DOHH2 (cell line): ENCODE measurements around the gene ECE1.

Experiments used
- H3F3A ChIP-seq: fragments of 200-600 bp; sonication (generic), shearing (Covaris generic); 2 replicates; pipeline ENCODE4 v1.6.0; 2016; ENCODE audit warnings: antibody characterized with exemption, mild to moderate bottlenecking; ENCODE audit not compliant: control insufficient read depth, insufficient read depth
- H3K27ac ChIP-seq: fragments of 200-600 bp; sonication (generic); 2 replicates; pipeline ENCODE4 v1.5.1; 2014; ENCODE audit warnings: low read depth, mild to moderate bottlenecking, low read length, moderate library complexity
- H3K27me3 ChIP-seq: fragments of 200-600 bp; sonication (generic); 2 replicates; pipeline ENCODE4 v1.6.1; 2014; ENCODE audit warnings: mild to moderate bottlenecking, low read length, mixed read lengths; ENCODE audit not compliant: control insufficient read depth
- H3K36me3 ChIP-seq: fragments of 200-600 bp; sonication (generic); 2 replicates; pipeline ENCODE4 v1.6.1; 2014; ENCODE audit warnings: mild to moderate bottlenecking, low read length, moderate library complexity, mixed read lengths; ENCODE audit not compliant: control insufficient read depth
- H3K4me1 ChIP-seq: fragments of 200-600 bp; sonication (generic); 2 replicates; pipeline ENCODE4 v1.6.1; 2014; ENCODE audit warnings: mild to moderate bottlenecking, low read length, mixed read lengths; ENCODE audit not compliant: control insufficient read depth
- H3K4me2 ChIP-seq: fragments of 200-600 bp; sonication (generic); 2 replicates; pipeline ENCODE4 v1.6.0; 2014; ENCODE audit warnings: mild to moderate bottlenecking, low read length, moderate library complexity
- H3K4me3 ChIP-seq: fragments of 200-600 bp; sonication (generic); 2 replicates; pipeline ENCODE4 v1.5.1; 2014; ENCODE audit warnings: mild to moderate bottlenecking, low read length, mixed read lengths
- H3K79me2 ChIP-seq: fragments of 200-600 bp; sonication (generic); 2 replicates; pipeline ENCODE4 v1.6.1; 2014; ENCODE audit warnings: mild to moderate bottlenecking, low read length, mixed read lengths; ENCODE audit not compliant: control insufficient read depth
- H3K9me2 ChIP-seq: fragments of 200-600 bp; sonication (generic); replicated peaks from 2 replicates; pipeline ENCODE4 v1.6.1; 2014; ENCODE audit warnings: mild to moderate bottlenecking, low read length, mixed read lengths; ENCODE audit not compliant: control insufficient read depth
- H3K9me3 ChIP-seq: fragments of 200-600 bp; sonication (generic); 2 replicates; pipeline ENCODE4 v1.6.1; 2014; ENCODE audit warnings: antibody characterized with exemption, low read length, mixed read lengths; ENCODE audit not compliant: control insufficient read depth, insufficient read depth
- H4K20me1 ChIP-seq: fragments of 200-600 bp; sonication (generic); 2 replicates; pipeline ENCODE4 v1.6.0; 2014; ENCODE audit warnings: low read depth, mild to moderate bottlenecking, antibody characterized with exemption, low read length, moderate library complexity; ENCODE audit not compliant: control insufficient read depth, insufficient read depth
- EZH2phosphoT487 ChIP-seq: fragments of 200-600 bp; sonication (generic); IDR thresholded peaks from 2 replicates; pipeline ENCODE4 v1.6.1; 2017; ENCODE audit warnings: borderline replicate concordance, mild to moderate bottlenecking, antibody characterized with exemption, low read length, moderate library complexity, mixed read lengths
- TF ChIP-seq, protein P1 (sequence below): fragments of 200-600 bp; sonication (generic); IDR thresholded peaks from one replicate; pipeline ENCODE4 v1.5.1; 2014; ENCODE audit warnings: antibody characterized with exemption, mild to moderate bottlenecking, low read depth, low read length; ENCODE audit not compliant: poor library complexity, severe bottlenecking

Gene ECE1

GRCh38 chr1:21257431-21258135, 32.7 kb downstream of the ECE1 start:
- no peaks in the 10 kb centered on the region for H3K79me2 ChIP-seq
- H3K4me3 ChIP-seq = no peak overlapping the region
- peaks cover 4% of the 10 kb centered on the region; the same call in 1 of the 2 replicates for H3K4me1 ChIP-seq
- H3K27me3 ChIP-seq = no peaks in the 10 kb centered on the region
- H4K20me1 ChIP-seq = 0 out of 2 replicates have a peak, but pooled peaks cover 4% of the 10 kb centered on the region
- no peak overlapping the region for H3K27ac ChIP-seq
- no peaks in the 10 kb centered on the region for H3K9me3 ChIP-seq
- H3K9me2 ChIP-seq = no peaks in the 10 kb centered on the region
- H3K4me2 ChIP-seq = no peak overlapping the region
- no peaks in the 10 kb centered on the region for H3F3A ChIP-seq
- no peak for TF ChIP-seq EZH2phosphoT487
- TF ChIP-seq, protein P1, sequence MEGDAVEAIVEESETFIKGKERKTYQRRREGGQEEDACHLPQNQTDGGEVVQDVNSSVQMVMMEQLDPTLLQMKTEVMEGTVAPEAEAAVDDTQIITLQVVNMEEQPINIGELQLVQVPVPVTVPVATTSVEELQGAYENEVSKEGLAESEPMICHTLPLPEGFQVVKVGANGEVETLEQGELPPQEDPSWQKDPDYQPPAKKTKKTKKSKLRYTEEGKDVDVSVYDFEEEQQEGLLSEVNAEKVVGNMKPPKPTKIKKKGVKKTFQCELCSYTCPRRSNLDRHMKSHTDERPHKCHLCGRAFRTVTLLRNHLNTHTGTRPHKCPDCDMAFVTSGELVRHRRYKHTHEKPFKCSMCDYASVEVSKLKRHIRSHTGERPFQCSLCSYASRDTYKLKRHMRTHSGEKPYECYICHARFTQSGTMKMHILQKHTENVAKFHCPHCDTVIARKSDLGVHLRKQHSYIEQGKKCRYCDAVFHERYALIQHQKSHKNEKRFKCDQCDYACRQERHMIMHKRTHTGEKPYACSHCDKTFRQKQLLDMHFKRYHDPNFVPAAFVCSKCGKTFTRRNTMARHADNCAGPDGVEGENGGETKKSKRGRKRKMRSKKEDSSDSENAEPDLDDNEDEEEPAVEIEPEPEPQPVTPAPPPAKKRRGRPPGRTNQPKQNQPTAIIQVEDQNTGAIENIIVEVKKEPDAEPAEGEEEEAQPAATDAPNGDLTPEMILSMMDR = no peak
- H3K36me3 ChIP-seq = no peaks in the 10 kb centered on the region

DNA sequence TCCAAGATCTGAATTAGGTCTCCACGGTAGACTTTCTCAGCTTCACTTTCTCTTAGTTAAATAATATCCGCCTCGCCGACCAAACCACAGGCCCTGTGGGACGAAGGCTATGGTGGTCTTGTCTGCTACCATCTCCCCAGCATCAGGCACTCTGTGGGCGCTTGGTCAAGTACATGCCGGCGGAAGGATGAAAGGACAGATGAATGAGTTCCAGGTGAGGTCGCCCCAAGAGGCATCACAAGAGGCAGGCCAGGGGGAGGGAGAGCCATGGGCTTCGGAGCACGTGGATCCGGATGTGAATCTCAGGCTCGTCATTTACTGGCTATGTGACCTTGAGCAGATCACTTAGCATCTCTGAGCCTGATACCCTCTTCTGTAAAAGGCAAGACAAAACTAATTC, 33.5 kb downstream of the ECE1 start:
- TF ChIP-seq EZH2phosphoT487 = no peak
- TF ChIP-seq, protein P1 = no peak
- Histone ChIP-seq H3K9me3 (no peaks in the 10 kb centered on the region), H3K9me2 (no peaks in the 10 kb centered on the region), H3K27ac (no peak overlapping the region), H3K36me3 (no peaks in the 10 kb centered on the region), H4K20me1 (0 out of 2 replicates have a peak, but pooled peaks cover 4% of the 10 kb centered on the region), H3F3A (no peaks in the 10 kb centered on the region), H3K79me2 (no peaks in the 10 kb centered on the region), H3K4me3 (no peak overlapping the region), H3K4me1 (peaks cover 4% of the 10 kb centered on the region; the same call in 1 of the 2 replicates), H3K4me2 (no peak overlapping the region), H3K27me3 (no peaks in the 10 kb centered on the region)

GRCh38 chr1:21255943-21256320, 34.3 kb downstream of the ECE1 start:
- Histone ChIP-seq H3K4me3 (no peak overlapping the region), H3K9me3 (no peaks in the 10 kb centered on the region)

More at GRCh38 chr1:21255943-21256320, 34.3 kb downstream of the ECE1 start:
- no peak overlapping the region for H3K4me2 ChIP-seq
- no peaks in the 10 kb centered on the region for H3F3A ChIP-seq
- no peaks in the 10 kb centered on the region for H3K79me2 ChIP-seq
- no peak overlapping the region for H3K27ac ChIP-seq
- no peaks in the 10 kb centered on the region for H4K20me1 ChIP-seq
- no peaks in the 10 kb centered on the region for H3K36me3 ChIP-seq
- TF ChIP-seq EZH2phosphoT487 = no peak
- TF ChIP-seq, protein P1 = no peak
- peaks cover 4% of the 10 kb centered on the region; the same call in 1 of the 2 replicates for H3K4me1 ChIP-seq
- no peaks in the 10 kb centered on the region for H3K9me2 ChIP-seq
- no peaks in the 10 kb centered on the region for H3K27me3 ChIP-seq
